SU-DHL-6 (cell line): ENCODE measurements around the gene CSNK1A1.

Experiments
- EZH2phosphoT487 ChIP-seq: fragments of 200-600 bp; sonication (generic), shearing (Covaris generic); conservative IDR thresholded peaks from 2 replicates; pipeline ENCODE4 v1.6.1; 2018; ENCODE audit warnings: mild to moderate bottlenecking, antibody characterized with exemption, low read length, moderate library complexity, mixed read lengths
- TF ChIP-seq, protein P1 (sequence below): fragments of 200-600 bp; sonication (generic); IDR thresholded peaks from one replicate; pipeline ENCODE4 v1.5.1; 2017; ENCODE audit warnings: antibody characterized with exemption, mild to moderate bottlenecking, low read length, moderate library complexity; ENCODE audit not compliant: insufficient read depth, poor library complexity, severe bottlenecking

DNA sequence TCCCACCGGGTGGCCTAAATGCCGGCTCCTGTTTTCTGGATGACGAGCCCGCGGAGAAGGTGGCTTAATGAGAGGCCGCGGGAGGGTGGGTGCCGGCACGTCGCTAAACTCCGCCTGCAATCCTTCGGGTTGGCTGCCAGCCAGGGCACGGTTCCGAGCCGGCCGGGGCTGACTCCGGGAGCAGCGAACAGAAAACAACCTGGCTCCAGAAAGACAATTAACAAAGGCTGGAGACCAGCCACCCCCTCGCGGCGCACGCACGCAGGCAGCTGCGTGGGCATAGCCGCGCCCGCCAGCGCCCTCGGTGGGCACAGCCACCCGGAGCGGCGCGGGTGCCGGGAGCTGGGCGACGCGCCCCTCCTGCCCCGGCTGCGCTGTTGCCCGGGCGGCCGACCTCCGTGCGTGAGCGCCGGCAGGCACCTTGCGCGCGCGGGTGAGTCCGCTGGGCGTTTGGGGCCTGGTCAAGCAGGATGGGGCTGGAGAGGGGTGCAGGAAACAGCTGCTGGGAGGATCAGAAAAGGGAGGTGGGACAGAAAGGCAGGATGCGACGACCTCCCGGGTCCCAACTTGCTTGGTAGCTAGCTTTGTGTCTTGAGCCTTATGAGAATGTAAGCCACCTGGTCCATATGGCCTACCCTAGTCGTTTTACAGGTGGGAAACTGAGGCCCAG is 30.1 kb upstream of the CSNK1A1 start, which contains the start of gene ARHGEF37:
- TF ChIP-seq, protein P1, sequence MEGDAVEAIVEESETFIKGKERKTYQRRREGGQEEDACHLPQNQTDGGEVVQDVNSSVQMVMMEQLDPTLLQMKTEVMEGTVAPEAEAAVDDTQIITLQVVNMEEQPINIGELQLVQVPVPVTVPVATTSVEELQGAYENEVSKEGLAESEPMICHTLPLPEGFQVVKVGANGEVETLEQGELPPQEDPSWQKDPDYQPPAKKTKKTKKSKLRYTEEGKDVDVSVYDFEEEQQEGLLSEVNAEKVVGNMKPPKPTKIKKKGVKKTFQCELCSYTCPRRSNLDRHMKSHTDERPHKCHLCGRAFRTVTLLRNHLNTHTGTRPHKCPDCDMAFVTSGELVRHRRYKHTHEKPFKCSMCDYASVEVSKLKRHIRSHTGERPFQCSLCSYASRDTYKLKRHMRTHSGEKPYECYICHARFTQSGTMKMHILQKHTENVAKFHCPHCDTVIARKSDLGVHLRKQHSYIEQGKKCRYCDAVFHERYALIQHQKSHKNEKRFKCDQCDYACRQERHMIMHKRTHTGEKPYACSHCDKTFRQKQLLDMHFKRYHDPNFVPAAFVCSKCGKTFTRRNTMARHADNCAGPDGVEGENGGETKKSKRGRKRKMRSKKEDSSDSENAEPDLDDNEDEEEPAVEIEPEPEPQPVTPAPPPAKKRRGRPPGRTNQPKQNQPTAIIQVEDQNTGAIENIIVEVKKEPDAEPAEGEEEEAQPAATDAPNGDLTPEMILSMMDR: no peak
- TF ChIP-seq EZH2phosphoT487: 0 out of 2 replicates have a peak, but pooled peaks have one; percentile 80
